Retinal pigment epithelial cell (primary cell): Measurements from ENCODE around the gene PGAP6.
"Not testable (repeated sequence)": the region's sequence is repeated elsewhere in the genome, so short reads cannot be mapped to it uniquely, and the experiment has no call there.

Experiments used
- DNase-seq: peaks from one replicate; pipeline ENCODE4 v3.0.0-alpha.2; 2010; ENCODE audit warnings: low read depth
- H3K4me3 ChIP-seq: 2 replicates; pipeline ENCODE4 v1.5.1; 2011; ENCODE audit warnings: mild to moderate bottlenecking, low read length, control low read depth, moderate library complexity
- CTCF ChIP-seq: conservative IDR thresholded peaks from 2 replicates; pipeline ENCODE4 v1.5.1; 2011; ENCODE audit warnings: low read depth, low read length, control low read depth, inconsistent platforms

PGAP6 gene

DNA sequence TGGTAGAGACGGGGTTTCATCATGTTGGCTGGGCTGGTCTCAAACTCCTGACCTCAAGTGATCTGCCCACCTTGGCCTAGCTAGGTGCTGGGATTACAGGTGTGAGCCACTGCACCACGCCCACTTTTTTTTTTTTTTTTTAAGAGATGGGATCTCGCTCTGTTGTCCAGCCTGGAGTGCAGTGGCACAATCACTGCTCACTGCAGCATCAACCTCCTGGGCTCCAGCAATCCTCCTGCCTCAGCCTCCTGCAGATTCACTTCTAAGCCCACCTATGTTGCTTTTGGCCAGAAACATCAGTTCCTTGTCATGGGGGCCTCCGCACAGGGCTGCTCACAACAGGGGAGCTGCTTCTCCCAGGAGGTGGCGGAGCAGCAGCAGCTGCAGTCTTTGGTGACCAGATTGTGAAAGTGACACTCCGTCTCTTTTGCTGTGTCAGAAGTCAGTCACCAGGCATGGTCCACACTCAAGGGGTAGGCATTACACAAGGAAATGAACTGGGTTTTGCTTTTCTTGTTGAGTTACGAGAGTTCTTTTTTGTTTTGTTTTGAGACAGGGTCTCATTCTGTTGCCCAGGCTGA lies 10.8 kb upstream of the PGAP6 start:
- no peak for DNase-seq

DNA sequence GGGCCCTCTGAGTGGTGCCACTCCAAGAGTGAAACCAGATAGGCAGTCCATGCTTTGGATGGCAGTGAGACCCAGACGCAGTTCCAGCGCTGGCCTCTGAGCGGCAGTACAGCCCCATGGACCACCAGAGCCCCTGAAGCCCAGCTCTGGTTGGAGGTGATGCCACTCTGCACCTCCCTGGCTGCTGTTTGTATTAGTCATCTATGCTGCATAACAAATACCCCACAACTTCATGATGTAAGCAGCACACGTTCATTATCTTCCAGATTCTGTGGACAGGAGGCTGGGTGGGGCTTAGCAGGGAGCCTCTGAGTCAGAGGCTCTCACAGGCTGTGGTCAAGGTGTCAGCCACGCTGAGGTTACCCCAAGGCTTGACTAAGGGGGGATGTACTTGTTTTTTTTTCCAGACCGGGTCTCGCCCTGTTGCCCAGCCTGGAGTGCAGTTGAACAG lies 10.1 kb upstream of the PGAP6 start:
- peak; percentile 88 for TF ChIP-seq CTCF
- no peak for DNase-seq
- no peak overlapping the region for H3K4me3 ChIP-seq

More for the DNA sequence above, 10.8 kb upstream of the PGAP6 start:
- H3K4me3 ChIP-seq = no peak overlapping the region
- TF ChIP-seq CTCF = no peak

DNA sequence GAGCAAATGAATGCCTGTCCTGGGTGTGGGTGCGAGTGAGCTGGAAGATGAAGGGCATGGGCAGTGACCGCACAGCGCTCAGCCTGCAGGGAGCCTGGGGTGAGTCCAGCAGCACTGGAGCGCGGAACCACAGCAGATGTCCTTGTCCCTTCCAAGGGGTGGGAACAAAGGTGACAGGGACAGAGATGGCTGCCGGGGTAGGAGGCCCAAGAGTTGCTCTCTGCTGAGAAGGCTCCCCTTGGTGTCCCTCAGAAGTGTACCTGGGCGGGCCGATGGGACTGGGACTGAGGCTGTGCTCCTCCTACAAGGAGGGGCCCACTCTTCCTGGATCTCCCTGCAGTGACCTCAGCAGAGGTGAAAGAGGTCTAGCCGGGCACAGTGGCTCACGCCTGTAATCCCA lies 7.6 kb upstream of the PGAP6 start:
- no peak for DNase-seq
- H3K4me3 ChIP-seq = no peak overlapping the region
- TF ChIP-seq CTCF = no peak

DNA sequence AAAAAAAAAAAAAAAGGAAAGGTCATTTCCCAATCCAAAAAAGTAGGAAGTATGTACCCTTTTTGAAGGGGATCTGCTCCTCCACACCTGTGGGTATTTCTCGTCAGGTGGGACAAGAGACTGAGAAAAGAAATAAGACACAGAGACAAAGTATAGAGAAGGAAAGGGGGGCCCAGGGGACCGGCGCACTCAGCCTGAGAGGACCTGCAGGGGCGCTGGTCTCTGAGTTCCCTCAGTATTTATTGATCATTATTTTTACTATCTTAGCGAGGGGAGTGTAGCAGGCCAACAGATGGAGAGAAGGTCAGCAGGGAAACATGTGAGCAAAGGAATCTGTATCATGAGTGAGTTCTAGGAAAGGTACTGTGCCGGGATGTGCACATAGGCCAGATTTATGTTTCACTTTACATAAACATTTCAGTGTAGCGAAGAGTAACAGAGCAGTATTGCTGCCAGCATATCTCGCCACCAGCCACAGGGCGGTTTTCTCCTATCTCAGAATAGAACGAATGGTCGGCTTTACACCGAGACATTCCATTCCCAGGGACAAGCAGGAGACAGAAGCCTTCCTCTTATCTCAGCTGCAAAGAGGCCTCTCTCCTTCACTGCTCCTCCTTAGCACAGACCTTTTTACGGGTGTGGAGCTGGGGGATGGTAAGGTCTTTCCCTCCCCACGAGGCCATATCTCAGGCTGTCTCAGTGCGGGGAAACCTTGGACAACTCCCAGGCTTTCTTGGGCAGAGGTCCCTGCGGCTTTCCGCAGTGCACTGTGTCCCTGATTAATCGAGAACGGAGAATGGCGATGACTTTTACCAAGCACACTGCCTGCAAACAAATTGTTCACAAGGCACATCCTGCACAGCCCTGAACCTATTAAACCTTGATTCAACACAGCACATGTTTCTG lies 6.2 kb upstream of the PGAP6 start:
- not testable (repeated sequence) for DNase-seq

GRCh38 chr16:386641-387156 lies 4.9 kb upstream of the PGAP6 start:
- no peak overlapping the region for H3K4me3 ChIP-seq
- no peak for DNase-seq

More for the DNA sequence above, 6.2 kb upstream of the PGAP6 start:
- TF ChIP-seq CTCF = peak; percentile 26
- H3K4me3 ChIP-seq = not testable (repeated sequence)

DNA sequence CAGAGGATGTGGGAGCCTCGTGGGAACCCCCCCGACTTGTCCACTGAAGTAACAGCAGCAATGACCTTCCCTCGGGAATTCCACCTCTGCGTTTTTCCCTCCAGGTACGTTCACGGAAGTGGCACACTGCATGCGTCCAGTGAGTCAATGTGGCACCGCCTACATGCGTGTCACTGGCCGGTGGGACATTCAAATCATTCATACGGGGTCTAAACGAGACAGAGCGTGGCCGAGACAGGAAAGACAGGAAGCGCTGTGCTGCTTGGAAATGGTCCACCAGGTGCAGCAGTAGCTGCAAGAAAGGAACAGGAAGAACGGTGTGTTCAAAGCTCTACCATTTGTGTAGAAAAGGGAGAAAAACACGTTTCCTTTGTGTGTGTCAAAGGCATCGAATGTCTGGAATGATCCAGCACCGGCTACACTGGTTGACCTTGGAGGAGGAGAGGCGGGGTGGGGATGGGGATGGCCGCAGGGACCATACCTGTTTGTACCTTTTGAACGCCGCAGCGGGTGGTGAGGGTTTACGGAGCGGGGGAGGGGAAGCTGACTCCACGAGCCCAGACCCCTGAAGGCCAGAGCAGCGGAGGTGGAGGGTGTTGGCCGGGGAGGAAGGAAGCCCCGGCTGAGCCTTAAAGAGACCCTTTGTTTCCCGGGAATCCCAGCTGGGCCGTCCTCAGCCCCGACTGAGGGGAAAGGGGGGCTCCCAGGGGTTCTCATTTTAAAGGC lies 1.7 kb upstream of the PGAP6 start:
- TF ChIP-seq CTCF = no peak
- no peak for DNase-seq
- H3K4me3 ChIP-seq = peak overlapping the region; percentile 65

More at GRCh38 chr16:386641-387156, 4.9 kb upstream of the PGAP6 start:
- TF ChIP-seq CTCF = no peak
